H1 (cell line): Measurements from ENCODE around the gene AGER.

Experiments
- RNF2 ChIP-seq: fragments of 200-900, 300-1000 bp; sonication (generic); IDR thresholded peaks from 2 replicates; pipeline ENCODE4 v1.7.1; 2016; ENCODE audit warnings: borderline replicate concordance, low read depth, mild to moderate bottlenecking, antibody characterized with exemption, low read length; ENCODE audit not compliant: poor library complexity, severe bottlenecking; ENCODE audit errors: missing control alignments
- SIN3A ChIP-seq, 2 experiments: IDR thresholded peaks in 1 of 2; conservative IDR thresholded peaks in 1 of 2; 2 replicates each; pipeline ENCODE4 v1.6.1; 2011 to 2012; ENCODE audit warnings: low read length in 2 of 2, improper control_type of control experiment in 1 of 2, low read depth in 1 of 2, mild to moderate bottlenecking in 1 of 2
- TEAD4 ChIP-seq: IDR thresholded peaks from 2 replicates; pipeline ENCODE4 v1.6.1; 2012; ENCODE audit warnings: low read depth, low read length, inconsistent platforms, mixed read lengths
- TF ChIP-seq, protein P1 (sequence below), 3 experiments: IDR thresholded peaks; 1 replicate in 2 of 3; 2 replicates in 1 of 3; pipeline versions ENCODE4 v1.5.1 to v1.6.1; 2011; ENCODE audit warnings: low read length in 3 of 3, mild to moderate bottlenecking in 3 of 3, inconsistent platforms in 2 of 3, low read depth in 1 of 3, moderate library complexity in 1 of 3; ENCODE audit not compliant: insufficient read depth in 1 of 3; ENCODE audit errors: control extremely low read depth in 1 of 3

DNA sequence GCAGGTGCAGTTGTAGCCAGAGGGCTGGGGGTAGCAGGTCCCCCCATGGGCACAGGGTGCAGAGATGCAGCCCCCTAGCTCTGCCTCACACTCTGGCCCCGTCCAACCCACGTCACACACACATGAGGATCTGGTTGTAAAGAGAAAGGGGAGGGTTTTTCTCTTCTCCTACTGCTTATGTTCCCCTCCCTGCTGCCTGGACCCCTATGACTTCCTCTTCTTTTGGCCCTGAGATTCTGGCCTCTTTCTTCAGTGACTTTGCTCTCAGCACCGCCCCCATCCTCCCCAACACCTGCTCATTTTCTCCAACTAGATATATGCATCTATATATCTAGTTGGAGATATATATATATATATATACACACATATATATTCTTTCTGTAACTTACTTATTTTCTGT lies 30.1 kb upstream of the AGER start:
- TF ChIP-seq, protein P1, sequence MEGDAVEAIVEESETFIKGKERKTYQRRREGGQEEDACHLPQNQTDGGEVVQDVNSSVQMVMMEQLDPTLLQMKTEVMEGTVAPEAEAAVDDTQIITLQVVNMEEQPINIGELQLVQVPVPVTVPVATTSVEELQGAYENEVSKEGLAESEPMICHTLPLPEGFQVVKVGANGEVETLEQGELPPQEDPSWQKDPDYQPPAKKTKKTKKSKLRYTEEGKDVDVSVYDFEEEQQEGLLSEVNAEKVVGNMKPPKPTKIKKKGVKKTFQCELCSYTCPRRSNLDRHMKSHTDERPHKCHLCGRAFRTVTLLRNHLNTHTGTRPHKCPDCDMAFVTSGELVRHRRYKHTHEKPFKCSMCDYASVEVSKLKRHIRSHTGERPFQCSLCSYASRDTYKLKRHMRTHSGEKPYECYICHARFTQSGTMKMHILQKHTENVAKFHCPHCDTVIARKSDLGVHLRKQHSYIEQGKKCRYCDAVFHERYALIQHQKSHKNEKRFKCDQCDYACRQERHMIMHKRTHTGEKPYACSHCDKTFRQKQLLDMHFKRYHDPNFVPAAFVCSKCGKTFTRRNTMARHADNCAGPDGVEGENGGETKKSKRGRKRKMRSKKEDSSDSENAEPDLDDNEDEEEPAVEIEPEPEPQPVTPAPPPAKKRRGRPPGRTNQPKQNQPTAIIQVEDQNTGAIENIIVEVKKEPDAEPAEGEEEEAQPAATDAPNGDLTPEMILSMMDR (IDR thresholded peaks at IDR 0.05; ENCODE audit: control extremely low read depth in 1 of 3, insufficient read depth in 1 of 3, low read depth in 1 of 3, low read length in 3 of 3), result no peak
- TF ChIP-seq SIN3A (conservative IDR thresholded peaks at IDR 0.05 in 1 of 2, IDR thresholded peaks at IDR 0.05 in 1 of 2; ENCODE audit: low read depth in 1 of 2, low read length in 2 of 2) (no peak), RNF2 (no peak), TEAD4 (no peak)
